ENCODE results near the gene SP2. TPM values are rescaled to one million over a fixed set of nuclear protein-coding genes. Genes with fewer than 3 reads are reported as not detected.

Gene SP2
- total and polyA plus RNA-seq, 2 of the 13 experiments (the other 11 are each of a cell fraction or from before 2014, with no cell fraction given): 1.4 to 4.8 TPM

GRCh38 chr17:47941246-47942095 is 45.4 kb downstream of the SP2 start, which contains the start of gene PNPO (continued):
- peak; percentile 87; the same call in 1 of the 2 replicates for TF ChIP-seq ZNF468 (CRISPR knock-in tag; IDR thresholded peaks at IDR 0.05)
- TF ChIP-seq ZNF563 (CRISPR knock-in tag; IDR thresholded peaks at IDR 0.05): peak; percentile 97
- peak; percentile 94; the same call in 1 of the 2 replicates for TF ChIP-seq ZNF709 (CRISPR knock-in tag; IDR thresholded peaks at IDR 0.05)
- TF ChIP-seq TP53 (CRISPR knock-in tag; conservative IDR thresholded peaks at IDR 0.05): peak; percentile 86; the same call in 1 of the 2 replicates
- 0 out of 2 replicates have a peak, but pooled peaks have one; percentile 85 for TF ChIP-seq ETS1 (CRISPR knock-in tag; IDR thresholded peaks at IDR 0.05)
- no peak for TF ChIP-seq SOX13 (IDR thresholded peaks at IDR 0.05)
- peak in 1 of 2 experiments; percentile 4; a peak in 1 of 4 replicates for TF ChIP-seq SOX13 (CRISPR knock-in tag; conservative IDR thresholded peaks at IDR 0.05 in 1 of 2, IDR thresholded peaks at IDR 0.05 in 1 of 2)
- TF ChIP-seq RXRB (CRISPR knock-in tag; IDR thresholded peaks at IDR 0.05; ENCODE audit: borderline replicate concordance): peak; percentile 37
- TF ChIP-seq ZBTB7B (CRISPR knock-in tag; IDR thresholded peaks at IDR 0.05): peak; percentile 90
- TF ChIP-seq MXD1 (CRISPR knock-in tag; IDR thresholded peaks at IDR 0.05): peak; percentile 91
- TF ChIP-seq ZBTB42 (CRISPR knock-in tag; IDR thresholded peaks at IDR 0.05): peak; percentile 90; the same call in 1 of the 2 replicates
- TF ChIP-seq THAP9 (CRISPR knock-in tag; IDR thresholded peaks at IDR 0.05; ENCODE audit: borderline replicate concordance): peak; percentile 91
- 0 out of 2 replicates have a peak, but pooled peaks have one; percentile 63 for TF ChIP-seq ZNF512B (CRISPR knock-in tag; IDR thresholded peaks at IDR 0.05; ENCODE audit: borderline replicate concordance)
- no peak; the same call in 1 of the 2 replicates for TF ChIP-seq E2F5 (CRISPR knock-in tag; conservative IDR thresholded peaks at IDR 0.05)
- TF ChIP-seq ZNF775 (CRISPR knock-in tag; IDR thresholded peaks at IDR 0.05; ENCODE audit: borderline replicate concordance): no peak
- TF ChIP-seq IRF9 (CRISPR knock-in tag; IDR thresholded peaks at IDR 0.05; ENCODE audit: borderline replicate concordance): peak; percentile 53; the same call in 1 of the 2 replicates
- peak; percentile 95 for TF ChIP-seq ZSCAN21 (CRISPR knock-in tag; IDR thresholded peaks at IDR 0.05; ENCODE audit: borderline replicate concordance)
- TF ChIP-seq MIER3 (CRISPR knock-in tag; IDR thresholded peaks at IDR 0.05; ENCODE audit: borderline replicate concordance): 0 out of 2 replicates have a peak, but pooled peaks have one; percentile 42

Data from HepG2 (cell line).